ENCODE results near the gene SLX9.
"Not testable (repeated sequence)": the region's sequence is repeated elsewhere in the genome, so short reads cannot be mapped to it uniquely, and the experiment has no call there.

SLX9 gene

DNA sequence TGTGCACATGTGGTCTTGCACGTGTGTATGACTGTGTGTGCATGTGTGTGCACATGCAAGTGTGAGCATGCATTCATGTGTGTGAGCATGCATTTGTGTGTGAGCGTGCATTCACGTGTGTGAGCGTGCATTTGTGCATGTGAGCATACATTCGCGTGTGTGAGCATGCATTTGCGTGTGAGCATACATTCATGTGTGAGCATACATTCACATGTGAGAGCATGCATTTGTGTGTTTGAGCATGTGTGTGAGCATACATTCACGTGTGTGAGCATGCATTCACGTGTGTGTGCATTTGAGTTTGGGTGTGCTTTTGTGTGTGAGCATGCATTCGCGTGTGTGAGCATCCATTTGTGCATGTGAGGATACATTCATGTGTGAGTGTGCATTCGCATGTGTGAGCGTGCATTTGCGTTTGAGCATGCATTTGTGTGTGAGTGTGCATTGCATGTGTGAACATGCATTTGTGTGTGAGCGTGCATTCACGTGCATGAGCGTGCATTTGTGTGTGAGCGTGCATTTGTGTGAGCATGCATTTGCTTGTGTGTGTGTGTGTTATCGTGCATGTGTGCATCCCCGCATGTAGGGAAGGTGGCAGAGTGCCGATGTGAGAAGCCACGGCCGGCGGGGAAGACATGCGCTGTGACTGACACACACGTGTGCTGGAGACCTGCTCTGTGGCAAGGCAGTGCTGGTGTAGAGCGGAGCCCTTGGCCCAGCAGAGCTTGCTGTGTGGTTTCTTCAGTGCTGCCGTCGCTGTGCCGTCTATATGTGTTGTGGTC lies 37.4 kb upstream of the SLX9 start:
- DNase-seq = no peak

DNA sequence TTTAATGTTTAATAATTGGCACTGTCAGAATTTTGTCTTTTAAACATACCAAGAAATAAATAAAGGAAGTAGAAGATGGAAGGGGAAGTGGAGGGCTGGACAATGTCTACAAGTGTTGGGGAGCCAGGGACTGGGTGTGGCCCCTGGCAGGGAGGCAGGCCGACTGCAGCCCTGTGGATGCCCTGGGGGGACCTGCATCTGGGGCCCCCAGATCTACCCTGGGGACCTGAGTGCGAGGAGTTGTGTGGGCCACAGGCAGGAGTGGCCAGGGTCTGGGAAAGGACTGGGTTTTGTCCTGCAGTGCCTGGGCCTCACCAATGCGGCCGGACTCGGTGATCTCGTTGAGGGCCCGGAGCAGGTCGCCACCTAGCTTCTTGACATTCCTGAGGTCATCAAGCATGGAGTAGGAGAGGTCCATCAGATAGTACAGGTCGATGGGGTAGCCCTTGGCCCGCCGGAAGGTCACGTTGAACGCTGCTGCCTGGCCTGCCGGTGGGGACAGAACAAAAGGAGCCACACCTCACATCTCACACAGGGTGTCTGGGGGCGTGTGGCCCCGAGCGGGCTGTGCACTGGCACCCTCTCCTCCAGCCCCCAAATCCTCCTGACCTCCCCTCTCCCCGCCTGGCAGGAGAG lies 36.7 kb upstream of the SLX9 start:
- DNase-seq = no peak

DNA sequence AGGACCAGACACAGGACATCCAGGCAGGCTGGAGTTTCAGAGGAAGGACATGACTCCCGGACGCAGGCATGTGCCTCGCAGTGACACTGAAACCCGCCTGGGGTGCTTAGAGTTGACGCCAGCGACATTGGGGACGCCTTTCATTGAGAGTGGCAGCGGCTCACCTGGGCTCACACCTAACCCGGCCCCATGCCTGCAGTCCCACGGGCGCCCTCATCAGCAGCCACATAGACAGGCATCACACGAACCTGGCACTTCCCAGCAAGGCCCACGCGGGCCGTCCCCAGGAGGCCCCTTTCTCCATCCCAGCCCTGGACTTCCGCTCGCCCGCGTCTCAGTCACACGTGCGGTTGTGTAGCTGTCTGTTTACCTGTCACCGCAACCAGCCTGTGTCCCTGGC lies 36.1 kb upstream of the SLX9 start:
- no peak for DNase-seq

DNA sequence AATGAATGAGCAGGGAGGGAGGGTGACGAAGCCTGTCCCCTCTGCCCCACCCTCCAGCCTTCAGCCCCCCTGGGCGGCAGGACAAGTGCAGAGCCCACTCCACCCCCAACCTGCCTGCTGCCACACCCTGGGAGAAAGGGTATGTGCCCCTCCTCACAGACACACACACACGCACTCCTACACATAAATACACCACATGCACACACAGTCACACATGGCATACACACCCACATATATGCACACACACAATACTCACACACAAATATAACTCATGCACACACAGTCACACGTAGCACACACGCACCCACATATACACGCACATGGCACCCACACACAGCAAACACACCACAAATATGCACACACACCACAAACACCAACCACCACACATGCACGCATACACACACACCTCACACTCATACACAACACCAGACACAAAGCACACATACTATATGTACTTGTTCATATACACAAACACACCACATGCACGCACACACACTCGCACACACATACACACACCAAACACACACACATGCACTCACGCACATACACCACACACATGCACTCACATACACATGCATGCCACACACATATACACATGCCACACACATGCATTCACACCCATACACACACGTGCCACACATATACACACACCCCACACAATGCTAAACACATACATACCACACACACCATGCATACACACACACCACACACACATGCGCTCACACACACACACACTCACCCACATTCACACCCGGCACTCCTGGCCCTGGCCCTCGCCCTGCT lies 35.5 kb upstream of the SLX9 start:
- DNase-seq = no peak

DNA sequence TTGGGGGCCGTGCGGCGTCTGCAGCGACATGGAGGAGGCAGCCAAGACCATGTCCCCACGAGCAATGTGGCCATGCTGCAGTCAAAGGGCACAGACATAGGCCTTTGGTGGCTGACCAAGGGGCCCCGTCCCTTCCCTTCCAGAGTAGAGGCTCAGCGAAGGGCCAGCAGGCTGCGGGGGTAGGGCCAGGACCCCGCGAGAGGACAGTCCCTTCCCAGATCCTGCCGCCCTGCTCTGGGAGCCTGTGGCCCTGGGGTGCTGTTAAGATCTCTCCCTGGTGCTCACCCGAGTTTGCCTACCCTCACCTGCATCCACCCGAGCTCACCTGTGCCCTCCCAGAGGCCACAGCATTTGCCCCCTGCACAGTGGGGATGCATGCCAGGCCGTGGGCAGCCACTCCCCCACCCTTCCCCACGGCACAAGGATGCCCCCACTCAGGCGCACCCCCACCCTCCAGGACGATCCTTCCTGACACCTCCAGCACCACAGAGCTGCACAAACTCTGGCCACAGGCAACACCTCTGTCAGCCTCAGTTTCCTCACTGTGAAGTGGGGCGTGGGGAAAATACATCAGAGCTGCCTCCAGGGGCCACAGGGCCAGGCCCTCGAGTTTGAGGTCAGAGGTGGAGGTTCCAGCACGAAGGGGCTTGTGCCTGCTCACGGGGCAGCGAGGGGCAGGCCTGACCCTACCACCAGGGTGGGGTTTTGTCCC lies 34.7 kb upstream of the SLX9 start:
- DNase-seq = no peak

- DNase-seq = no peak
Measured at GRCh38 chr21:44905728-44906090, 34.1 kb upstream of the SLX9 start.

- no peak for DNase-seq
Measured at GRCh38 chr21:44907225-44907965, 32.4 kb upstream of the SLX9 start.

- DNase-seq = no peak
Measured at GRCh38 chr21:44907966-44908895, 31.6 kb upstream of the SLX9 start.

- no peak for DNase-seq
Measured at GRCh38 chr21:44908908-44909307, 30.9 kb upstream of the SLX9 start.

DNA sequence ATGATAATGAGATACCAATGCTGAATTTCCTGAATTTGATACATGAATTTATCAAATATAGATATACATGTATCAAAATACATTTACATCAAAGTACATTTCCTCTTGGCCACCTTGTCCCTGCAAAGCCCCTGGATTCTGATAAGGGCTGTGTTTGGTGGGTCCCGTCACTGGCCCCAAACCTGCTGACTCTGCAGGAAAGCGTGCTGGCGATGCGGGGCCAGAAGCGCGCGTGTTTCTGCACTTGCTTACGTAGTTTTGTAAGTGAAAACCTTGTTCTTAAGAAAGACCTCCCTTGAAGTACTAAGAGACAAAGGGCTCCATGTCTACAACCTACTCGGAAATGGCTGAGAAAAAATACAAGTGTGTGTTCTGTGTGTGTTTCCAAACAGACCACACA lies 30.1 kb upstream of the SLX9 start:
- no peak for DNase-seq

DNA sequence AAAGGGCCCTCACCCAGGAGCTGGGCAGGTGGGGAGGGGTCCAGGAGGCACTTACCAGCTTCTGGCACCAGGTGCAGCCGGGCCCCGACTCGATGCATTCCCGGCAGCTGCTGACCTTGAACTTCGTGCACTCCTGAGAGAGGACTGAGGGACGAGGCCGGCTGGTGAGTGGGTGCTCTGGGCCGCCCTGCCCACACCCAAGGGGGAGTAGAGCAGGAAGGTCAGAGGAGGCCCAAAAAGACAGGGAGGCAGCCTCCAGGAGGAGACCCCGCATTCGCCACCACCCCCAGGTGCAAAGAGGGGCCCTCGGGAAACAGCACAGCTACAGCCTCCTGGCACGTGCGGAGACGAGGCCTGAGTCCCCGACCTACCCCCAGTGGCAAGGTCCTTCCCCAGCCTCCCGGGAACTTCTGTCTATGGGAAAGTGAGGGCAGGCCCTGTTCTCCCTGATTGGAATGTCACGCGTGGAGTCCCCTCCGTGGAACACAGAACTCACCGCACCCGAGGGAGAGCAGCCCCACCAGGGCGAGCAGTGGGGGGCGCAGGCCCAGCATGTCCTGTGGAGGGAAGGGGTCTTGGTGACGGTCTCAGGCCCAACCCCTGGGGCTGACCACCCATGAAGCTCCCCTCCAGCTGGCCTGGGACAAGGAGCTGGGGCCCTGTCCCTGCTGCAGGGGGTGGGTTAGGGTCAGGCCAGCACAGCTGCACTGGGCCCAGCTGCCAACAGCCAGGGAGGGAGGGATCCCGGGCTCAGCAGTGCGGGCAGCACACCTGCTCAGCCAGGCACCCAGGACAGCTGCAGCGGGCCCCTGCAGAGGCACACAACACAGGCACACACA lies 29.4 kb upstream of the SLX9 start:
- DNase-seq = no peak

DNA sequence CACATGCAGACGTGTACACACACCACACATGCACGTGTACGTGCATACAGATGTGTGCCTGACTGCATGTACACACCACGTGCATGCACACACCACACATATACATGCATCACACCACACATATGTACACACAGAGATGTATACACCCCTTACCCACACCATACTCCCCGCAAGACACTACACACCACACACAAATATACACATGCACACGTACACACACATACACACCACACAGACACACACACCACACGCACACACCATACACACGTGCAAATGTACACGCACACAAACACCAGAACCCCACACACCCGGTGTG lies 28.8 kb upstream of the SLX9 start:
- DNase-seq = no peak

GRCh38 chr21:44911384-44912157 lies 28.3 kb upstream of the SLX9 start:
- DNase-seq = no peak

DNA sequence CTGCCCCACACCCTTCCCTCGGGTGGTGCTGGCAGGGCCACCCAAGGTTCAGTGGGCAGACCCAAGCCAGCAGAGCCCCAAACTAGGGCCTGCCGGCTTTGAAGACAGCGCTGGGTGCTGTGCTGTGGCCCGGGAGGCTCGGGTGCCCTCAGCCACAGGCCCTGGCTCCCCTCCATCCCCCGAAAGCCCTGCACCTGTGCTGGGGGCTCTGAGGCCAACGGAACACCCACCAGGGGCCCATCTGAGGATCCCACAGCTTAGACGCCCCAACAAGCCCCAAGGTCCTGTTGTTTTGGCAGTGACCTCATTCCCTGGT lies 27.7 kb upstream of the SLX9 start:
- no peak for DNase-seq

GRCh38 chr21:44912506-44913412 lies 27.1 kb upstream of the SLX9 start:
- not testable (repeated sequence) for DNase-seq

- no peak for DNase-seq
Measured at GRCh38 chr21:44913425-44914175, 26.2 kb upstream of the SLX9 start.

DNA sequence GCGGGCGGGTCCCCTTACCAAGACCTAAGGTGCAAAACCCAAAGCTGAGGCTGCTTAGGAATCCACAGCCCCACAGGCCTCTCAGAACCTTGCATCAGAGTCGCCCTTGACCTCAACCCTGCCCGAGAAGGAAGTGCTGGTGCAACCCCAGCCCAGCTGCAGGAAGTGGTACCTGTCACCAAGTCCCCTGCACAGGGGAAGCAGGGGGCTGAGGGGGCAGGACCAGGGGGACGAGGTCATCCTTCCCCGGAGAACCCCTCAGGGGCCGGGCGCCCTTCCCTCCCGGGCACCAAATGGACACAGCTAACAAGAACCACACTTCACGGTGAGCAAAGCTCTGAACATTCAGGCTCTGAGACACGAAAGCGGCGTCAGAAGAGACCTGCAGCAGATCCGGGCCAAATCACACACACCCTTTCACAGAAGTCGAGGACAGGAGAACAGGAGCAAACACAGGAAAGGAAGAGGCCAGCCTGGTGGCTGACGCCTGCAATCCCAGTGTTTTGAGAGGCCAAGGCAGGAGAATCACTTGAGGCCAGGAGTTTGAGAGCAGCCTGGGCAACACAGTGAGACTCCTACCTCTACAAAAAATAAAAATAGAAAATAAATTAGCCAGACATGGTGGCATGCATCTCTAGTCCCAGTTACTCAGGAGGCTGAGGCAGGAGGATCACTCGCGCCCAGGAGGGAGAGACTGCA lies 25.5 kb upstream of the SLX9 start:
- DNase-seq = no peak

GRCh38 chr21:44916965-44917364 lies 22.9 kb upstream of the SLX9 start:
- no peak for DNase-seq
